ENCODE data around the gene AP3D1. TPM values are rescaled to one million over a fixed set of nuclear protein-coding genes. Genes with fewer than 3 reads are reported as not detected.

The AP3D1 gene
- total and polyA plus RNA-seq, 12 donors: 51.3 to 193 (median 121) TPM

DNA sequence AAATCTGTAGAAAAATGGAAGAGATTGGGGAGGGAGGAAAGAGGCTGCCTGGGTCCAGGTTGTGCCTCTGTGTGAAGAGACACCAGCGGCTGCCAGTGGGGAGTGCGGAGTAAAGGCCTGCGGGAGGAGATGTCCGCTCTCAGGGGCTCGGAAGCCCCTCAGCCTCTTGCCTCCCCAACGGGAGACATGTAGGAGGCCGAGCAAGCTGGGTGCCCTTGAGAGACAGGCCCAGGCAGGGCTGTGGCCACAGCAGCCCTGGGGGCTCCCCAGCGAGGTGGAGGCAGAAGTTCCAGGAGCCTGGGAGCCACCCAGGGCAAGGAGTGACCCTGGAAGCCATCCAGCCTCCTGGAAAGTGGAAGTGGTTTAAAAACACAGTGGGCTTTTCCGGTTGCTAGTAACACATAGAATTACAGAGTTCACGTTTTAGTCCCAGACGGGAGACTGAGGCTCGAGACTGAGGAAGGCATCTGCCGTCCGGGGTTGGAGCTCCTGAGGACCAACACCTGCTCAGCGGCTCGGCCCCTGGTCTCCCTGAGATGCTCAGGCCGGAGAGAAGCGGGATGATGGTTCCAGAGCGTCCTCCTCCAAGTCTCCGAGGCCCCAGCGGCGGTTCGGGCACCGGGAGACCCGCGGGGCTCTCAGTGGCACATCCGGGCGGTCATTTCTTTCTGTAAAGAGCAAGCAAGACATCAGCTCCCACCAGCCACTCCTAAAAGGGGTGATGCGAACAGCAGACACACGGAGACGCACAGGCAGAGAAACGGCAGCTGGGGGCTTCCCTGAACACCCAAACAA is 78.4 kb downstream of the AP3D1 start:
- Histone ChIP-seq H3K27me3 (no peaks in the 10 kb centered on the region), H3K4me1 (replicated peaks in 1 of 2) (peaks cover 10 to 12% of the 10 kb centered on the region in 2 donors), H3K9me3 (replicated peaks in 1 of 3) (no peaks in the 10 kb centered on the region), H3K36me3 (replicated peaks in 1 of 2) (peaks cover 0 to 68% of the 10 kb centered on the region in 2 donors), H3K4me3 (no peak overlapping the region), H3K27ac (no peak overlapping the region)
- TF ChIP-seq POLR2A (IDR thresholded peaks at IDR 0.05): no peak
- TF ChIP-seq, protein P1, sequence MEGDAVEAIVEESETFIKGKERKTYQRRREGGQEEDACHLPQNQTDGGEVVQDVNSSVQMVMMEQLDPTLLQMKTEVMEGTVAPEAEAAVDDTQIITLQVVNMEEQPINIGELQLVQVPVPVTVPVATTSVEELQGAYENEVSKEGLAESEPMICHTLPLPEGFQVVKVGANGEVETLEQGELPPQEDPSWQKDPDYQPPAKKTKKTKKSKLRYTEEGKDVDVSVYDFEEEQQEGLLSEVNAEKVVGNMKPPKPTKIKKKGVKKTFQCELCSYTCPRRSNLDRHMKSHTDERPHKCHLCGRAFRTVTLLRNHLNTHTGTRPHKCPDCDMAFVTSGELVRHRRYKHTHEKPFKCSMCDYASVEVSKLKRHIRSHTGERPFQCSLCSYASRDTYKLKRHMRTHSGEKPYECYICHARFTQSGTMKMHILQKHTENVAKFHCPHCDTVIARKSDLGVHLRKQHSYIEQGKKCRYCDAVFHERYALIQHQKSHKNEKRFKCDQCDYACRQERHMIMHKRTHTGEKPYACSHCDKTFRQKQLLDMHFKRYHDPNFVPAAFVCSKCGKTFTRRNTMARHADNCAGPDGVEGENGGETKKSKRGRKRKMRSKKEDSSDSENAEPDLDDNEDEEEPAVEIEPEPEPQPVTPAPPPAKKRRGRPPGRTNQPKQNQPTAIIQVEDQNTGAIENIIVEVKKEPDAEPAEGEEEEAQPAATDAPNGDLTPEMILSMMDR (IDR thresholded peaks at IDR 0.05): no peak
- 82 to 88% (median 87%) methylated on average over 21 to 32 of the region's 32 CpGs for WGBS, 4 donors
- DNase-seq: no peak
- intact Hi-C loops (cut with DNase I): loop anchor here (5.0 to 10.0 kb wide), 2 partner anchors 61 to 148 kb away; no protein-coding TSS in a partner anchor

DNA sequence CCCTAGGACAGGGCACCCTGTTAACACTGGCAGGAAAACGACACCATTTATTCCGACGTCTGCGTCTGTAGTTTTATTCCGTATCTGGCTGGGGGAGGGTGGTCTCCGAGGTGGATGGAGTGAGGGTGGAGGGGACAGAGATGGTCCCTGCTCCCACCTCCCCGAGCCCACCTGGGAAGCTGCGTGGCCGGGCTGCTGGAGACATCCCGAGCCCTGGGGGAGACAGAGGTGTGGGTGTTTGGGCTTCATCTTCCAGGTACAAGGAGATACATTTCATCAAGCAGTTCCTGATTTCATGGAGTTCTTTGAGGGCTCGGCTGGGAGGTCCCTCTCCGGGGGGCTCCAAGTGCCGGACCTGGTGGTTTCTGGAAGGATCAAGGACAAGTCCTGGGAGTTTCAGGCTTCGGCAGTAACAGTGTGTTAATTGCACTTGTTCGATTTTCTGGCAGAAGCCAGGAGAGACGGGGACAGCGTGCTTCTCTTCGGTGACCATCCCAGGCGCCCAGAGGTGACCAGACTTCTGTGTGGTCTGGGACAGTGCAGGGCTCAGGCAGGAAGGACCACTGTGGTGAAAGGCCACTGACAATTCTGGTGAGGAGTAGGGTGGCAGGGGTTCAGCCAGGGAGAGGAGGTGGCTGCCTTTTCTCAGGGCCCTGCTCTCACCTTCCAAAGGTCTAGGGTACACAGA is 80.2 kb downstream of the AP3D1 start:
- no peak for DNase-seq
- Histone ChIP-seq H3K4me1 (replicated peaks in 1 of 2) (peaks cover 10 to 12% of the 10 kb centered on the region in 2 donors), H3K27ac (peak overlapping the region in 4 of 5 donors; percentile 32 to 89 (median 77)), H3K36me3 (replicated peaks in 1 of 2) (peaks cover 0 to 50% of the 10 kb centered on the region in 2 donors), H3K27me3 (no peaks in the 10 kb centered on the region), H3K4me3 (no peak overlapping the region), H3K9me3 (replicated peaks in 1 of 3) (no peaks in the 10 kb centered on the region)
- TF ChIP-seq, protein P1 (IDR thresholded peaks at IDR 0.05): no peak
- no peak for TF ChIP-seq POLR2A (IDR thresholded peaks at IDR 0.05)
- intact Hi-C loops (cut with DNase I): loop anchor here (5.0 to 10.0 kb wide), 2 partner anchors 59 to 146 kb away; no protein-coding TSS in a partner anchor
- 71 to 79% (median 75%) methylated on average over 18 to 19 of the region's 19 CpGs for WGBS, 4 donors

DNA sequence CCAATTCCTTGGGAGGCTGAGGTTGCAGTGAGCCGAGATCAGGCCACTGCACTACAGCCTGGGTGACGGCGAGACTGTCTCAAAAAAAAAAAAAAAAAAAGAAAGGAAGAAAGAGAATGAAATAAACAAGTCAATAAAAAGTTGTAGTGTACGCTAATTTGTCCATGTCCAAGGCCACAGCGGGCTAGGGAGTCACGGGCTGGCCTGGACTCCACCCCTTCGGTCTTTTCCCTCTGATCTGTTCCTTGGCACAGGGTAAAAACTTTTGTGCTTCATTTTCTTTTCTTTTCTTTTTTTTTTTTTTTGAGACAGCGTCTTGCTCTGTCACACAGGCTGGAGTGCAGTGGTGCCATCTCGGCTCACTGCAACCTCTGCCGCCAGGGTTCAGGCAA is 80.9 kb downstream of the AP3D1 start:
- Histone ChIP-seq H3K36me3 (replicated peaks in 1 of 2) (peaks cover 0 to 43% of the 10 kb centered on the region in 2 donors), H3K9me3 (replicated peaks in 1 of 3) (no peaks in the 10 kb centered on the region), H3K27ac (peak overlapping the region in 4 of 5 donors; percentile 40 to 89 (median 76)), H3K4me1 (replicated peaks in 1 of 2) (peaks cover 10 to 16% of the 10 kb centered on the region in 2 donors), H3K4me3 (no peak overlapping the region), H3K27me3 (no peaks in the 10 kb centered on the region)
- 44 to 53% (median 50%) methylated on average over 10 of the region's 10 CpGs for WGBS, 4 donors
- TF ChIP-seq, protein P1 (IDR thresholded peaks at IDR 0.05): no peak
- peak in 1 of 2 donors; percentile 39 for TF ChIP-seq POLR2A (IDR thresholded peaks at IDR 0.05)
- DNase-seq: peak; percentile 81 to 94 (median 93)
- intact Hi-C loops (cut with DNase I): loop anchor here (5.0 to 10.0 kb wide), 2 partner anchors 58 to 146 kb away; no protein-coding TSS in a partner anchor
